Thoracic aorta (tissue), 2 donors: Measurements from ENCODE around the gene C9orf85. TPM values are rescaled to one million over a fixed set of nuclear protein-coding genes. Genes with fewer than 3 reads are reported as not detected.

Experiments used
- ATAC-seq: fragments of 150-250 bp; one replicate; pipeline ENCODE4 v1.8.0; 2017; ENCODE audit warnings: low read depth; ENCODE audit not compliant: insufficient number of reproducible peaks, low FRiP score
- DNase-seq: peaks from one replicate; pipeline ENCODE4 v3.0.0-alpha.2; 2020; ENCODE audit warnings: low spot score
- H3K27ac ChIP-seq, 2 donors: fragments of 200-600 bp; sonication (generic); 1 replicate in 1 of 2; 2 replicates in 1 of 2; pipeline ENCODE4 v1.5.1; 2016; ENCODE audit warnings: mild to moderate bottlenecking in 2 of 2, moderate library complexity in 2 of 2
- H3K27me3 ChIP-seq: fragments of 200-600 bp; sonication (generic); replicated peaks from 2 replicates; pipeline ENCODE4 v1.6.0; 2016; ENCODE audit warnings: mild to moderate bottlenecking; ENCODE audit not compliant: insufficient read depth
- H3K36me3 ChIP-seq: fragments of 200-600 bp; sonication (generic); one replicate; pipeline ENCODE4 v1.5.1; 2016
- H3K4me1 ChIP-seq, 2 donors: fragments of 200-600 bp; sonication (generic); 1 replicate in 1 of 2; 2 replicates in 1 of 2; pipeline versions ENCODE4 v1.5.1 to v1.6.0; 2016; ENCODE audit warnings: low read depth in 2 of 2, mild to moderate bottlenecking in 1 of 2; ENCODE audit not compliant: control insufficient read depth in 1 of 2
- H3K4me3 ChIP-seq: fragments of 200-600 bp; sonication (generic); 2 replicates; pipeline ENCODE4 v1.5.1; 2016; ENCODE audit warnings: mild to moderate bottlenecking
- H3K9me3 ChIP-seq: fragments of 200-600 bp; sonication (generic); 2 replicates; pipeline ENCODE4 v1.5.1; 2016
- CTCF ChIP-seq: fragments of 200-600 bp; sonication (generic); IDR thresholded peaks from one replicate; pipeline ENCODE4 v1.5.1; 2019; ENCODE audit warnings: antibody characterized with exemption
- total RNA-seq, 2 donors: library from RNA; depleted of rRNA; stranded (reverse); fragments of >200 nt; gene quantifications; one replicate each; pipeline versions ENCODE4 v1.1.0 to v1.2.3, GENCODE V29; 2016

The C9orf85 gene
- total RNA-seq, 2 donors from 2014 or later, result 8.4 to 14.7 TPM

- H3K36me3 ChIP-seq, result no peaks in the 10 kb centered on the region
- H3K9me3 ChIP-seq, result no peaks in the 10 kb centered on the region
- no peak overlapping the region for H3K27ac ChIP-seq
- no peaks in the 10 kb centered on the region for H3K27me3 ChIP-seq
- ATAC-seq (no peak), DNase-seq (no peak)
- H3K4me1 ChIP-seq, result peaks cover 0 to 6% of the 10 kb centered on the region in 2 donors
- H3K4me3 ChIP-seq, result no peak overlapping the region
- TF ChIP-seq CTCF, result no peak
Observed at GRCh38 chr9:71929791-71930440, 18.5 kb downstream of the C9orf85 start.

- no peak overlapping the region for H3K27ac ChIP-seq
- no peak overlapping the region for H3K4me3 ChIP-seq
- TF ChIP-seq CTCF, result no peak
- DNase-seq (no peak), ATAC-seq (no peak)
- no peaks in the 10 kb centered on the region for H3K36me3 ChIP-seq
- peaks cover 0 to 5% of the 10 kb centered on the region in 2 donors for H3K4me1 ChIP-seq
- H3K9me3 ChIP-seq, result no peaks in the 10 kb centered on the region
- no peaks in the 10 kb centered on the region for H3K27me3 ChIP-seq
Observed at GRCh38 chr9:71931166-71931565, 19.7 kb downstream of the C9orf85 start.

- TF ChIP-seq CTCF, result no peak
- H3K27me3 ChIP-seq, result no peaks in the 10 kb centered on the region
- DNase-seq, result no peak
- H3K9me3 ChIP-seq, result no peaks in the 10 kb centered on the region
- H3K36me3 ChIP-seq, result no peaks in the 10 kb centered on the region
- no peak overlapping the region for H3K4me3 ChIP-seq
- H3K4me1 ChIP-seq, result peaks cover 8 to 20% of the 10 kb centered on the region in 2 donors
- no peak for ATAC-seq
- peak overlapping the region; percentile 49 to 80 for H3K27ac ChIP-seq
Observed at GRCh38 chr9:71936066-71936465, 24.6 kb downstream of the C9orf85 start.

GRCh38 chr9:71937070-71937625, 25.7 kb downstream of the C9orf85 start:
- no peak for ATAC-seq
- Histone ChIP-seq H3K36me3 (no peaks in the 10 kb centered on the region), H3K27ac (peak overlapping the region; percentile 57 to 80), H3K27me3 (no peaks in the 10 kb centered on the region), H3K4me3 (peak overlapping the region; percentile 54), H3K9me3 (no peaks in the 10 kb centered on the region), H3K4me1 (peaks cover 8 to 24% of the 10 kb centered on the region in 2 donors)
- TF ChIP-seq CTCF, result no peak
- DNase-seq, result no peak

GRCh38 chr9:71937898-71938297, 26.5 kb downstream of the C9orf85 start:
- Histone ChIP-seq H3K4me3 (peak overlapping the region; percentile 54), H3K9me3 (no peaks in the 10 kb centered on the region), H3K27ac (peak overlapping the region; percentile 57 to 80), H3K4me1 (peaks cover 15 to 24% of the 10 kb centered on the region in 2 donors), H3K27me3 (no peaks in the 10 kb centered on the region), H3K36me3 (no peaks in the 10 kb centered on the region)
- ATAC-seq, result no peak
- DNase-seq, result no peak
- TF ChIP-seq CTCF, result no peak
